Measurements from ENCODE around the gene SIVA1.

DNA sequence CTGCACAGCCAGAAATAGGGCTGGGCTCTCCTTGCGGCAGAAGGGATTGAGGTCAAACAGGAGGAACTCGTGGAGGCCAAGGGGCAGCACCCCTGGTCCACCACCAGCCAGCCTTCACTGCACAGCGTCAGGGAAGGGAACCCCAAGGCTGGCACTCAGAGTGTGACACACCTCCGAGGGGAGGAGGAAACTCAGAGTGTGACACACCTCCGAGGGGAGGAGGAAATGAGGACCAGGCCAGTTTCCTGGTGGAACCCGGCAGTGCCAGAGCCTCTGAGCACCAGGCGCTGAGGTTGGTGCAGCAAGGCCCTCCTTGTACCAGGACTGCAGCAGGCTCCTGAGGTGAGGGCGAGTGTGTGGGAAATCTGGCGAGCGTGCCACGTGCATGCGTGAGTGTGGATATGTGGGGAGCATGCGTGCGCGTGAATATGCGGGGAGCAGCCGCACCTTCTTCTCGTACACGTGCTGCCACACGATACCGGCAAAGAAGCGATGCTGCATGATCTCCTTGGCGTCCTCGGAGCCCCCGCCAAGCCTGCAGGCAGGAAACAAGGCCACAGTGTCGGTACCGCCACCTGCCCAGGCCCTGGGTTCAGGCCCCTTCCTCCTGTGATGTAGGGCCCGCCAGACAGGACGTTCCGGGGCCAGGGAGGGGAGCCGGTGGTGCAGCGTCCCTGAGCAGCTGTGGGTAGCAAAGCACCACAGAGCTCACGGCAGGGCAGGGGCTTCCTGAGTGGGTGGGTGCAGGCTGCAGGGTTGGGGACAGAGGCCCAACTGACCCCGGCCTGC is 19.2 kb downstream of the SIVA1 start:
- TF ChIP-seq CTCF (IDR thresholded peaks at IDR 0.05; ENCODE audit: insufficient read depth, low read length, poor library complexity, severe bottlenecking), result no peak
- no peak for TF ChIP-seq EZH2phosphoT487 (conservative IDR thresholded peaks at IDR 0.05; ENCODE audit: low read length)

Measured in SU-DHL-6 (cell line).